MCF 10A (cell line): Measurements from ENCODE around the gene DCP1B. TPM values are rescaled to one million over a fixed set of nuclear protein-coding genes. Genes with fewer than 3 reads are reported as not detected.

Experiments used
- BruUV-seq: library from RNA; stranded (reverse); fragments of 400-500 nt; replicated peaks from 2 replicates; lab custom pipeline; 2021; lab: Mats Ljungman, UMichigan
- CTCF ChIA-PET: fragments of 300-600 bp; sonication (Branson Sonifier 250); formaldehyde crosslinking; extraction: SDS; loops from one replicate; lab custom pipeline; 2021; ENCODE audit warnings: antibody characterized with exemption, inconsistent platforms; lab: Yijun Ruan, JAX
- POLR2A ChIA-PET: fragments of 300-600, 350-650 bp; sonication (Branson Sonifier 250); formaldehyde crosslinking; extraction: SDS; loops from one replicate; lab custom pipeline; 2020; ENCODE audit warnings: antibody characterized with exemption, inconsistent platforms; lab: Yijun Ruan, JAX
- DNase-seq: peaks from one replicate; pipeline ENCODE4 v3.0.0-alpha.2; 2018; ENCODE audit not compliant: unreplicated experiment
- H3K27ac Mint-ChIP-seq: one replicate; pipeline ENCODE4 v1.8.0; 2022; ENCODE audit warnings: mild to moderate bottlenecking, low read depth, mixed read lengths; ENCODE audit not compliant: unreplicated experiment
- H3K27me3 Mint-ChIP-seq: one replicate; pipeline ENCODE4 v1.8.0; 2022; ENCODE audit warnings: mixed read lengths; ENCODE audit not compliant: insufficient read depth, unreplicated experiment
- H3K36me3 Mint-ChIP-seq: one replicate; pipeline ENCODE4 v1.8.0; 2022; ENCODE audit warnings: mild to moderate bottlenecking, moderate library complexity, mixed read lengths; ENCODE audit not compliant: insufficient read depth, unreplicated experiment
- H3K4me1 Mint-ChIP-seq: one replicate; pipeline ENCODE4 v1.8.0; 2022; ENCODE audit warnings: mixed read lengths; ENCODE audit not compliant: insufficient read depth, unreplicated experiment
- H3K4me3 Mint-ChIP-seq: one replicate; pipeline ENCODE4 v1.8.0; 2022; ENCODE audit warnings: mild to moderate bottlenecking, moderate library complexity, mixed read lengths; ENCODE audit not compliant: unreplicated experiment
- H3K9me3 Mint-ChIP-seq: one replicate; pipeline ENCODE4 v1.8.0; 2022; ENCODE audit warnings: mixed read lengths; ENCODE audit not compliant: unreplicated experiment
- intact Hi-C: fragments of 100-400 bp; cut with micrococcal nuclease; formaldehyde crosslinking; loops from 2 replicates; pipeline ENCODE4 v1.14.1; 2022
- total RNA-seq: library from RNA; stranded (reverse); gene quantifications from 2 replicates; pipeline ENCODE4 v1.2.3, GENCODE V29; 2022
- TF ChIP-seq, protein P1 (sequence below): fragments of 200-600 bp; IDR thresholded peaks from one replicate; pipeline ENCODE4 v1.8.0; 2022; ENCODE audit warnings: antibody characterized with exemption, mild to moderate bottlenecking; ENCODE audit not compliant: unreplicated experiment

DCP1B gene
- total RNA-seq, 1 experiment from 2014 or later: 5.5 TPM

DNA sequence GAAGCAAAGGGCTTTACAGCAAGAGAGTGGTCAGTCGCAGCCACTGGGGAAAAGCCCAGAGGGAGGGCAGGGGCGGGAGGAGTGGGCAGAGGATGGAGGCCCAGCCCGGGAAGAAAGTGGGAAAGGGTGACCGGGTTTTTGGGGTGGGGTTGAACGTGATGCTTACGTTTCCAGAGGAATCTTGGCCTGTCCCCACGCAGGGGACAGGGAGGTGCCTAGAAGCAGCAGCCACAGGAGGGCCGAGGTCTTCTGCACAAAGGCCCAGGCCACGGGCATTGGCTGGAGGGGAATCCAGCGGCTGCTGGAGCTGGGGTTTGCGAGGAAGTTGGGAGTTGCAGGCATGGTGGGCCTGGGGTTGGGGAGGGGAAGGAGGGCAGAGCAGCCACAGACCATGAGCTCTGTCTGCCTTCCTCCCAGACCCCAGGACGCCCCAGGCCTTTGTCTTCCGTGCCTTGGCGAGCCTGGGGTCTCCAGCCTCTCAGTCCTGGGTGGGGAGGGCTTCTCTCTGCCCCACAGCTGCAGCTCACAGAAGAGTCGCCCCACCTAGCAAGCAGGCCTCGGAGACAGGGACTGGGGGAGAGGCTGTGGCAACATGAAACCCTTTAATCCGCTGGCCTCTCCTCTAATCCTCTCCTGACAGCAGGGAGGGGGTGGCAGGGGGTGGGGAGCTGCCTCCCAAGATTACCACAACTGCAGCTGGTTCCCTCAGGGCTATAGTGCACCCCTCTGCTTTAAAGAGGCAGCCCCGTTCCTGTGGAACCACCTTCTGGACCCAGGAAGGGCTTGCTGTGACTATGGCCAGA, 86.0 kb downstream of the DCP1B start, which contains the start of gene CACNA2D4:
Gene CACNA2D4, minus strand, starts transcription at position 572 of the 803 bp plus-strand sequence. Its CDS starts 179 bp downstream, at position 393.
- H3K4me1 Mint-ChIP-seq: no peaks in the 10 kb centered on the region
- H3K9me3 Mint-ChIP-seq: no peaks in the 10 kb centered on the region
- H3K27ac Mint-ChIP-seq: no peak within 1 kb of the TSS
- H3K27me3 Mint-ChIP-seq: peaks cover 21% of the 10 kb centered on the region
- no peaks in the 10 kb centered on the region for H3K36me3 Mint-ChIP-seq
- ChIA-PET CTCF (interaction anchor here (1.9 to 2.2 kb wide), 2 partner anchors 22 kb away, joined by 6 to 12 read pairs; no protein-coding TSS in a partner anchor), POLR2A (interaction anchor here (0.6 kb wide), 1 partner anchor 1528 kb away, joined by 3 read pairs; no protein-coding TSS in a partner anchor)
- intact Hi-C loops: no loop called here
- H3K4me3 Mint-ChIP-seq: no peak within 1 kb of the TSS
- no TSS peak for BruUV-seq
- no peak for DNase-seq
- TF ChIP-seq, protein P1, sequence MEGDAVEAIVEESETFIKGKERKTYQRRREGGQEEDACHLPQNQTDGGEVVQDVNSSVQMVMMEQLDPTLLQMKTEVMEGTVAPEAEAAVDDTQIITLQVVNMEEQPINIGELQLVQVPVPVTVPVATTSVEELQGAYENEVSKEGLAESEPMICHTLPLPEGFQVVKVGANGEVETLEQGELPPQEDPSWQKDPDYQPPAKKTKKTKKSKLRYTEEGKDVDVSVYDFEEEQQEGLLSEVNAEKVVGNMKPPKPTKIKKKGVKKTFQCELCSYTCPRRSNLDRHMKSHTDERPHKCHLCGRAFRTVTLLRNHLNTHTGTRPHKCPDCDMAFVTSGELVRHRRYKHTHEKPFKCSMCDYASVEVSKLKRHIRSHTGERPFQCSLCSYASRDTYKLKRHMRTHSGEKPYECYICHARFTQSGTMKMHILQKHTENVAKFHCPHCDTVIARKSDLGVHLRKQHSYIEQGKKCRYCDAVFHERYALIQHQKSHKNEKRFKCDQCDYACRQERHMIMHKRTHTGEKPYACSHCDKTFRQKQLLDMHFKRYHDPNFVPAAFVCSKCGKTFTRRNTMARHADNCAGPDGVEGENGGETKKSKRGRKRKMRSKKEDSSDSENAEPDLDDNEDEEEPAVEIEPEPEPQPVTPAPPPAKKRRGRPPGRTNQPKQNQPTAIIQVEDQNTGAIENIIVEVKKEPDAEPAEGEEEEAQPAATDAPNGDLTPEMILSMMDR: no peak

DNA sequence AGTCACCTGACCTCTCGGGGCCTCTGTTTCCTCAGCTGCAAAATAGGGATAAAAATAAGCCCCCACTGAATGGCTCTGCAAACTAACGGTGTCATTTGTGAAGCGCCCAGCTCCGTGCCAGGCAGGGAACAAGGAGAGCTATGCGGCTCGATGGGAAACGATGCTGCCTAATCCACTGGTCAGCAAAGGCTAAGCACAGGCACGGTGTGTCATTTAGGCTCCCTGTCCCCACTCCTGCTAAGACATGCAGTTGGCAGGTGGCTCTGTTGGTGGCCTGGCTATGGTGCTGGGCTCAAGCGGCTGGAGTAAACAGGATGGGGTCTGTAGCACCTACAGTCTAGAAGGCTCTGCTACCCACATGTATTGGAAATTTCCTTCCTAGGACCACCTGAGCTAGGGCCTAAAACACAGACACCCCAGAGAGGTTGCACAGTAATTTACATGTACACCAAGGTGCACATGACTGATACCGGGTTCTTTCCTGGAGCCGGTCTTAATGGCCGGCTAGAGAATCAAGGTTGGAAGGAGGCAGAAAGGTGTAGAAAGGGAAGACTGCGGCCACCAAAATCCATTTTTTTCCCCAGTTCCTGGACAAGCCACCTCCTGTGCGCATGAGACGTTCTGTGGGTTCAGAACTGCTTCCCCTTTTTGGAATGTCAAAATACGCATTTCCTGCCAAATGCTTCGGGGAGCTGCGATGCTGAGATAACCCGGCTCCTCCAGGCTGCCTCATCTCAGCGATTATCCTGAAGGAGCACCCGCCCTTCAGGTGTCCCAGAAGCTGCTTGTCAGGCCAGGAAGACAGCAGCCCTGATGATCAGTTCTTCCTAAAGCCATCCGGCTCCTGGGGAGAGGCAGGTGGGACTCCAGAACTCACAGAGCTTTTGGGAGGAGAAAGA, 86.8 kb downstream of the DCP1B start:
- TF ChIP-seq, protein P1: no peak
- no peak overlapping the region for H3K27ac Mint-ChIP-seq
- ChIA-PET POLR2A (interaction anchor here (0.6 kb wide), 1 partner anchor 1528 kb away, joined by 3 read pairs; no protein-coding TSS in a partner anchor), CTCF (interaction anchor here (2.2 kb wide), 1 partner anchor 23 kb away, joined by 12 read pairs; no protein-coding TSS in a partner anchor)
- BruUV-seq: no TSS peak
- H3K4me1 Mint-ChIP-seq: no peaks in the 10 kb centered on the region
- no peaks in the 10 kb centered on the region for H3K36me3 Mint-ChIP-seq
- no peak overlapping the region for H3K4me3 Mint-ChIP-seq
- no peaks in the 10 kb centered on the region for H3K9me3 Mint-ChIP-seq
- peaks cover 15% of the 10 kb centered on the region for H3K27me3 Mint-ChIP-seq
- intact Hi-C loops: no loop called here
- no peak for DNase-seq

DNA sequence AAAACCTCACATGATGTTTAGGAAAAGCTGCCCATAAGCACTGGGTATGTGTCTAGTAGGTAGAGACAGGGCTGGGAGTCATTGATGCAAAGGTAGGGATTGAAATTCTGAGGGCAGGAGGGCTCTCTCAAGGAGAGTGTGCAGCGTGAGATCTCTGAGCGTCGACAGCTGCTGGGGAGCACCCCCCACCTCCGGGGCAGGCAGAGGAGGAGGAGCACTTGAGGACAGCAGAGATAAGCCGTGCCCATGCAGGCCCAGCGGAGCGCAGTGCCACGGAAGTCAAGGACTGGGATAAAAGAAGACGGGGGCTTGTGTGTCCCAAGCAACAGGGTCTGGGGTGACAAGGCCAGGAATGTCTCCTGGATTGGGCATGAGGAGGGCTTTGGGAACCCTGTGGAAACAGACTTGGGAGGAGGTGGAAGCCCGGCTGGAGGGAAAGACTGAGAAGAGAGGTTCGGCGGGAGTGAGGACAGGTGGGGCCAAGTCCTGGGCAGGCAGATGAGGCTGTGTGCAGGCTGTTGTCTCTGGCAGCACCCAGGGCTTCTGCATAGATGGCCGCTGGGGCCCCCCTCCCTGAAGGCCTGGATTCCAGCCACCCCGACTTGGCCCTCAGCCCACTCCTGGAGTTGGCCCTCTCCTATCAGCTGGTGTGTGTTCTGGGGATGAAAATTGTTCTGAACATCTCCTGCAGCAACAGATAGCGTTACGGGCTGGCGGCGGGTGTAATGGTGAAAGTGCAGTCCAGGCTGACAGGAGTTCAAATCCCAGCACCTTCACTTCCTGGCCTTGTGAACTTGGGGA, 87.7 kb downstream of the DCP1B start:
- no peak for DNase-seq
- ChIA-PET CTCF (interaction anchor here (2.2 kb wide), 1 partner anchor 23 kb away, joined by 12 read pairs; no protein-coding TSS in a partner anchor), POLR2A (no interaction called here)
- peaks cover 15% of the 10 kb centered on the region for H3K27me3 Mint-ChIP-seq
- H3K27ac Mint-ChIP-seq: no peak overlapping the region
- no peaks in the 10 kb centered on the region for H3K4me1 Mint-ChIP-seq
- no peaks in the 10 kb centered on the region for H3K9me3 Mint-ChIP-seq
- H3K36me3 Mint-ChIP-seq: no peaks in the 10 kb centered on the region
- TF ChIP-seq, protein P1: no peak
- intact Hi-C loops: no loop called here
- no peak overlapping the region for H3K4me3 Mint-ChIP-seq
- BruUV-seq: no TSS peak
